Subcutaneous adipose tissue (tissue), 4 donors: Measurements from ENCODE around the gene TPO. TPM values are rescaled to one million over a fixed set of nuclear protein-coding genes. Genes with fewer than 3 reads are reported as not detected.

Experiments
- total RNA-seq, 4 donors: library from RNA; depleted of rRNA; stranded (reverse); fragments of >200 nt; gene quantifications; one replicate each; pipeline ENCODE4 v1.1.0, GENCODE V29; 2016
- TF ChIP-seq, protein P1 (sequence below): fragments of 450-650 bp; IDR thresholded peaks from one replicate; pipeline ENCODE4 v1.5.1; 2016; ENCODE audit warnings: low read depth, mild to moderate bottlenecking, control low read depth, antibody characterized with exemption, moderate library complexity

TPO gene
- total RNA-seq, 4 donors from 2014 or later, result 5.9 to 22.2 (median 15.4) TPM

DNA sequence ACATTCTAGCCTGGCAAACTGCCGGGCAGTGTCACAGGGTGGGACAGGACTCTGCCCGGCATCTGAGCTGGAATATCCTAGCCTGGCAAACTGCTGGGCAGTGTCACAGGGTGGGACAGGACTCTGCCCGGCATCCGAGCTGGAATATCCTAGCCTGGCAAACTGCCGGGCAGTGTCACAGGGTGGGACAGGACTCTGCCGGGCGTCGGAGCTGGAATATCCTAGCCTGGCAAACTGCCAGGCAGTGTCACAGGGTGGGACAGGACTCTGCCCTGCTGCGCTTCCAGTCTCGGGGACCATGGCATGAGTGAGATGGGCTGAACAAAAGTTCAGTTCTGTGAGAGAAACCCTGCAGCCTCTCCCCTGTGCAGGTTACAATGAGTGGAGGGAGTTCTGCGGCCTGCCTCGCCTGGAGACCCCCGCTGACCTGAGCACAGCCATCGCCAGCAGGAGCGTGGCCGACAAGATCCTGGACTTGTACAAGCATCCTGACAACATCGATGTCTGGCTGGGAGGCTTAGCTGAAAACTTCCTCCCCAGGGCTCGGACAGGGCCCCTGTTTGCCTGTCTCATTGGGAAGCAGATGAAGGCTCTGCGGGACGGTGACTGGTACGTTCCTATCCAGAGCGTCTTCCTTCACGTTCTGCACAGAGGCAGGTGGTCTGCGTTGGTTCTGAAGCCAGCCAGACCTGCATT, 80.3 kb downstream of the TPO start:
- TF ChIP-seq, protein P1, sequence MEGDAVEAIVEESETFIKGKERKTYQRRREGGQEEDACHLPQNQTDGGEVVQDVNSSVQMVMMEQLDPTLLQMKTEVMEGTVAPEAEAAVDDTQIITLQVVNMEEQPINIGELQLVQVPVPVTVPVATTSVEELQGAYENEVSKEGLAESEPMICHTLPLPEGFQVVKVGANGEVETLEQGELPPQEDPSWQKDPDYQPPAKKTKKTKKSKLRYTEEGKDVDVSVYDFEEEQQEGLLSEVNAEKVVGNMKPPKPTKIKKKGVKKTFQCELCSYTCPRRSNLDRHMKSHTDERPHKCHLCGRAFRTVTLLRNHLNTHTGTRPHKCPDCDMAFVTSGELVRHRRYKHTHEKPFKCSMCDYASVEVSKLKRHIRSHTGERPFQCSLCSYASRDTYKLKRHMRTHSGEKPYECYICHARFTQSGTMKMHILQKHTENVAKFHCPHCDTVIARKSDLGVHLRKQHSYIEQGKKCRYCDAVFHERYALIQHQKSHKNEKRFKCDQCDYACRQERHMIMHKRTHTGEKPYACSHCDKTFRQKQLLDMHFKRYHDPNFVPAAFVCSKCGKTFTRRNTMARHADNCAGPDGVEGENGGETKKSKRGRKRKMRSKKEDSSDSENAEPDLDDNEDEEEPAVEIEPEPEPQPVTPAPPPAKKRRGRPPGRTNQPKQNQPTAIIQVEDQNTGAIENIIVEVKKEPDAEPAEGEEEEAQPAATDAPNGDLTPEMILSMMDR, result no peak

DNA sequence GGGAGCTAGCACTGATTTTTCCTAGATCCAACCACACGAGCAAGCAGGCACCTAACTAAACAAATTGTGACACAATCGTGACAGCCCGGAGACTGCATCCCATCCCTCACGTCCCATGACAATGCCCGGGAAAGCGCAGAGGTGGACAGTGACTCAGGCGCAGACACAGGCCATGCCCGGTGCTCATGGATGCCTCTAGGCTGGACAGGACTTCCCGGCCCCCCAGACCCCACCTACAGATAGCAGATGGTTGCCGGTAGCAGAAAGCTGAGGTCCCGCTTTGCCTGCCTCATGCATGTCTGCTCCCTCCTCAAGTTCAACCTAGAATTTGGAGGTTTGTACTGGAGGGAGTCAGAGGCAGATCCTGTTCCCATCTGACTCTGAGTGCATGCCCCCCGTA, 81.0 kb downstream of the TPO start:
- TF ChIP-seq, protein P1, result no peak

DNA sequence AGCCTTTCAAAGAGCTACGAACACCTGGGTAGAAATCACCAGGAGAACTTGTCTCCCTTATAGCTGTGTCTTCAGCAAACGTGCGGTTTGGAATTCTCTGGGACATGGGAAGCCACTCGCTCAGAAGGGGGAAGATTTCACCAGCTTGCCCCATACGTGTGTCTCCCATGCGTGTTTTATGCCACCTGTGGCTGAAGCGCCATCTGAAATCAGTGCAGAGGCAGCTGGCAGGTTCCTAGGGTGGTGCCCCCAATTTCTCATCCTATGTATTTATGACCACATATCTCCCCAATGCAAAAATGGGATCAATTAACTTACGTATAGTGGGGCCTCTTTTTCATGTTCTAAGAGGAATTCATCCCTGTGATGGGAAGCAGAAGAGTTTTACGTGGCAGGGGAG, 81.6 kb downstream of the TPO start:
- TF ChIP-seq, protein P1, result no peak

DNA sequence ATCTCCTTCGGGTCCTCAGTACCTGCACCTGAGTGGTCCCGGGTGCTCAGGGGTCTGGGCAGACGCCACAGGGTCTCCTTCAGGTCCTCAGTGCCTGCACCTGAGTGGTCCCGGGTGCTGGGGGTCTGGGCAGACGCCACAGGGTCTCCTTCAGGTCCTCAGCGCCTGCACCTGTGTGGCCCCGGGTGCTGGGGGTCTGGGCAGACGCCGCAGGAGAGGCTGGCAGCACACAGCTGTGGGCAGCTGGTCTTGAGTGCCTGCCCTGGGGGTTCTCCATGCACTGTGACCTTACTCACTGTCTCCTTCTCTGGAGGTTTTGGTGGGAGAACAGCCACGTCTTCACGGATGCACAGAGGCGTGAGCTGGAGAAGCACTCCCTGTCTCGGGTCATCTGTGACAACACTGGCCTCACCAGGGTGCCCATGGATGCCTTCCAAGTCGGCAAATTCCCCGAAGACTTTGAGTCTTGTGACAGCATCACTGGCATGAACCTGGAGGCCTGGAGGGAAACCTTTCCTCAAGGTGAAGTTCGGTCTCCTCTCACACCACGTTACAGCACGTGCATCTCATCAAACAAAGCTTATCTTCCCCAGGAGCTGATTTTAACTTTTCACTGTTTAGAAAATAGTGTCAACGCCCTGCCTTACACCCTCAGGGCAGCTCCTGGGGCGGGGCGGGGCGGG, 82.6 kb downstream of the TPO start:
- TF ChIP-seq, protein P1, result no peak

DNA sequence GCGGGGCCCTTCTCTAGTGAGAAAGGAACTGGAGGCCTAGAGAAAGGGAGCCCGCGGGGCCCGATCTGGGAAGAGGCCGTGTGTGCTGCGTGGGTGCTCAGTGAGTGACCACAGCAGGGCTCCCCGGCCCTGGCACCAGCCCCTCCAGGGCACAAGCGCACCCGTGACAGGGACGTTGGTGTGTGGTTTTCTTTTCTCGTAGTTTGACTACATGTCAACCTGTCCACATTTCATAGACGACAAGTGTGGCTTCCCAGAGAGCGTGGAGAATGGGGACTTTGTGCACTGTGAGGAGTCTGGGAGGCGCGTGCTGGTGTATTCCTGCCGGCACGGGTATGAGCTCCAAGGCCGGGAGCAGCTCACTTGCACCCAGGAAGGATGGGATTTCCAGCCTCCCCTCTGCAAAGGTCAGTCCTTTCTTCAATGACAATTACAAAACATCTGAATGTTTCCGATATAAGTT, 83.1 kb downstream of the TPO start:
- TF ChIP-seq, protein P1, result no peak

DNA sequence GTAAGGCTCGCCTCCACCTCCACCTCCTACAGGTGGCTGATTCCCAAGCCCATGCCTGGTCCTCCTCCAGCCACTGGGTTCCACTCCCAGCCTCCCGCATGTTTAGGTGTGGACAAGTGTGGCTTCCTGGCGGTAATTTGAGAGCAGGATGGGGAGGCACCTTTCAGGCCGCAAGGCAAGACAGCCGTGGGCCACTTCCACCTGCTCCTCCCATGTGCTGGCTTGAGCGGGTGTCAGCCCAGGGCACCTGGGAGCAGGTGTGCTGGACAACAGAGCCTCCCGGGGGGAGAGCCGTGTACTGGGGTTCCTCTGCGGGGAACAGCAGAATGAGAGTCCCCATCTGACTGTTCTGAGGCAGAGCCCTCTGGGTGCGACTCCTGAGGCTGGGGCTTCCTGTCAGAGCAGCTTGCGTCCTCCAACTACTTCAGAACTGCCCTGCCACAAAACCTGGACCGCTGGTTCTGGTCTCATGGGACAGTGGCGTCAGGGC, 83.9 kb downstream of the TPO start:
- TF ChIP-seq, protein P1, result no peak

DNA sequence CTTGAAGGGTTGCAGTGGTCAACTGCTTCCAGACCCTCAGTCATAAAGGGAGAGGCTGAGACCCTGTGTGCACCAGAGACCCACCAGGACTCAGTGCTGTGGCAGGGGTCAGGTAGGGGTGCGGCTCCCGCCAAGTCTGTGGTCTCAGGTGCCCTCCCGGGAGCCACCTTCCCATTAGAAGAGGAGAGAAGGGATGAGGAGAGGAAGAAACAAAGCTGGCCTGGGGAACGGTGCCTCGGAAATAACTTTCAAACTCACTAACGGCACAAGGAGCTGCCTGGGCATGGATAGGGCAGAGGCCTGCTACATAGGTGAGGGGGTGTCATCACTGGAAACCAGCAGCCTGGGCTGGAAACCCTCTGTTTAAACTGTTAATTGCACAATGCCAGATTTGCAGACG, 84.9 kb downstream of the TPO start:
- TF ChIP-seq, protein P1, result no peak
